HL-60/S4 (cell line): ENCODE results near the gene HPS1.

Experiments used
- in situ Hi-C: fragments of 300-500 bp; cut with MboI; formaldehyde crosslinking; loops from 2 replicates; pipeline ENCODE4 v1.14.3; 2022; ENCODE audit warnings: low sequenced_read_pairs

Gene HPS1

GRCh38 chr10:98433881-98434732 lies 12.6 kb downstream of the HPS1 start:
- in situ Hi-C loops, result no loop called here

- in situ Hi-C loops, result no loop called here
These were observed 13.4 kb downstream of the HPS1 start for GRCh38 chr10:98433371-98433770.

GRCh38 chr10:98432330-98432729 lies 14.4 kb downstream of the HPS1 start:
- in situ Hi-C loops, result no loop called here

- in situ Hi-C loops, result no loop called here
These were observed 15.7 kb downstream of the HPS1 start for GRCh38 chr10:98431016-98431415.

- in situ Hi-C loops, result no loop called here
These were observed 16.3 kb downstream of the HPS1 start for GRCh38 chr10:98430427-98430826.

GRCh38 chr10:98429320-98430072 lies 17.2 kb downstream of the HPS1 start:
- in situ Hi-C loops, result no loop called here

GRCh38 chr10:98427011-98427515 lies 19.7 kb downstream of the HPS1 start:
- in situ Hi-C loops, result no loop called here

- in situ Hi-C loops, result no loop called here
These were observed 21.0 kb downstream of the HPS1 start for GRCh38 chr10:98425511-98426352.

- in situ Hi-C loops, result no loop called here
These were observed 22.2 kb downstream of the HPS1 start for GRCh38 chr10:98424295-98425254.

- in situ Hi-C loops, result no loop called here
These were observed 23.0 kb downstream of the HPS1 start for GRCh38 chr10:98423691-98424120.

GRCh38 chr10:98422182-98422581 lies 24.6 kb downstream of the HPS1 start:
- in situ Hi-C loops, result no loop called here

GRCh38 chr10:98420786-98421185 lies 25.9 kb downstream of the HPS1 start:
- in situ Hi-C loops, result no loop called here

- in situ Hi-C loops, result no loop called here
These were observed 27.1 kb downstream of the HPS1 start for GRCh38 chr10:98419469-98420261.

- in situ Hi-C loops, result no loop called here
These were observed 27.9 kb downstream of the HPS1 start for GRCh38 chr10:98418665-98419468.

GRCh38 chr10:98417973-98418664 lies 28.6 kb downstream of the HPS1 start:
- in situ Hi-C loops, result no loop called here

GRCh38 chr10:98417481-98417959 lies 29.2 kb downstream of the HPS1 start:
- in situ Hi-C loops, result no loop called here

GRCh38 chr10:98416606-98417388 lies 29.9 kb downstream of the HPS1 start:
- in situ Hi-C loops, result no loop called here
